Gastrocnemius medialis (tissue), 4 donors: Measurements from ENCODE around the gene VSTM2L. TPM values are rescaled to one million over a fixed set of nuclear protein-coding genes. Genes with fewer than 3 reads are reported as not detected.

Experiments
- ATAC-seq, 2 donors: fragments of 150-250 bp; one replicate each; pipeline ENCODE4 v1.9.1; 2016
- DNase-seq, 2 donors: peaks; one replicate each; pipeline ENCODE4 v3.0.0-alpha.2; 2019
- H3K27ac ChIP-seq, 4 donors: fragments of 200-600 bp; sonication (generic); 1 replicate in 1 of 4; 2 replicates in 3 of 4; pipeline ENCODE4 v1.5.1; 2016 to 2018; ENCODE audit warnings: mild to moderate bottlenecking in 2 of 4, moderate library complexity in 1 of 4
- H3K27me3 ChIP-seq, 3 donors: fragments of 200-600 bp; sonication (generic) in 2 of 3; 1 replicate in 1 of 3; 2 replicates in 2 of 3; pipeline versions ENCODE4 v1.5.1 to v1.6.0; 2016 to 2019; ENCODE audit warnings: mild to moderate bottlenecking in 1 of 3, moderate library complexity in 1 of 3
- H3K36me3 ChIP-seq, 2 donors: fragments of 200-600 bp; sonication (generic) in 1 of 2; one replicate each; pipeline ENCODE4 v1.5.1; 2017 to 2018
- H3K4me1 ChIP-seq, 2 donors: fragments of 200-600 bp; sonication (generic) in 1 of 2; one replicate each; pipeline ENCODE4 v1.5.1; 2016 to 2017; ENCODE audit warnings: mild to moderate bottlenecking in 2 of 2
- H3K4me3 ChIP-seq, 4 donors: fragments of 200-600 bp; sonication (generic) in 3 of 4; 1 replicate in 1 of 4; 2 replicates in 3 of 4; pipeline ENCODE4 v1.5.1; 2016 to 2019; ENCODE audit warnings: mild to moderate bottlenecking in 2 of 4
- H3K9me3 ChIP-seq, 3 donors: fragments of 200-600 bp; sonication (generic) in 2 of 3; 1 replicate in 1 of 3; 2 replicates in 2 of 3; pipeline ENCODE4 v1.5.1; 2016 to 2019
- POLR2A ChIP-seq, 2 donors: fragments of 450-650 bp; IDR thresholded peaks; one replicate each; pipeline ENCODE4 v1.6.1; 2017; ENCODE audit warnings: antibody characterized with exemption in 2 of 2, mild to moderate bottlenecking in 2 of 2, moderate library complexity in 2 of 2
- in situ Hi-C, 4 donors: fragments of 200-750 bp; cut with MboI; loops; one replicate each; pipeline versions ENCODE4 v1.15.0 to v1.8.0; 2017; ENCODE audit warnings: low sequenced_read_pairs in 4 of 4
- intact Hi-C: fragments of 100-400 bp; cut with DNase I; formaldehyde crosslinking; loops from one replicate; pipeline ENCODE4 v1.15.1; 2023; ENCODE audit warnings: low total_unique reads
- total RNA-seq, 4 donors: library from RNA; depleted of rRNA; stranded (reverse); fragments of >200 nt; gene quantifications; one replicate each; pipeline versions ENCODE4 v1.1.0 to v1.2.3, GENCODE V29; 2016
- TF ChIP-seq, protein P1 (sequence below), 5 experiments: fragments of 450-650 bp in 3 of 5; fragments of 200-600 bp in 2 of 5; sonication (generic) in 2 of 5; IDR thresholded peaks in 4 of 5; conservative IDR thresholded peaks in 1 of 5; 1 replicate in 4 of 5; 2 replicates in 1 of 5; pipeline ENCODE4 v1.5.1; 2016 to 2019; ENCODE audit warnings: antibody characterized with exemption in 5 of 5, mild to moderate bottlenecking in 3 of 5, moderate library complexity in 3 of 5

The VSTM2L gene
- total RNA-seq, 4 donors from 2014 or later = 1.6 to 2.6 (median 2.4) TPM; not detected in 1

DNA sequence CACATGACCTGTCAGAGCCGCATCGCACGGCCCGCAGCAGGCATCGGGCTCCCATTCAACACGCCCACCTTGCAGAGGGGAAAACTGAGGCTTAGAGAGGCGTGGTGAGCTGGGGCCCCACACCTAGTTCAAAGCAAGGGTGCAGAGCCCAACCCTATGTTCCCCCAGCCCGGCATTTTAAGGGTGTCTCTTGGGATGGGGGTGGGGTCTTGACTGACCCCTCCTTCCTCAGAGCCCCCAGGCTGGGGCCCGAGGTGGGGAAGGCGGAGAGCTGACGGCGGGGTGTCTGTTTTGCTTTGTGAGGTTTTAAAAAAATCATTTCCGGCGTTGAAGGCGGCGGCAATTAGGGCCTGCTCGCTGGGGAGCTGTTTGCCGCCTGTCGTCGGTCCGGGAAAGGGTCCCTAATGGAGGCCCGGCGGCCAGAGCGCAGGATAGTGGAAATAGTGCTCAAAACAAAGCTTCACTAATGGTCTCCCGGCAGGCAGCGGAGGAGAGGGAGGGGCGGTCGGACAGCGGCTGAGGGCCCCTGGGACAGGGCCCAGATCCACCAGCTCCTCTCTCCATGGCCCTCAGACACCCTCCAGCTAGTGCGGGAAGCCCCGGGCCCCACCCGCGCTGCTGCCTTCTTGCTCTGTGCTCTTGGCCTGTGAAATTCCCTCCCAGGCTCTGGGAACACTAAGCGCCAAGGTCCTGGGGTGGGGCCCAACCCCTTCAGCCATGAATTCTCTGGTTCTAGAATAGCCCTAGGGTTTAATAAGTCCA is 11.9 kb downstream of the VSTM2L start:
- Histone ChIP-seq H3K4me1 (no peaks in the 10 kb centered on the region), H3K4me3 (peak overlapping the region in 3 of 4 donors; percentile 11 to 40 (median 32)), H3K9me3 (no peaks in the 10 kb centered on the region), H3K36me3 (no peaks in the 10 kb centered on the region), H3K27ac (no peak overlapping the region), H3K27me3 (peaks cover 67 to 76% (median 70%) of the 10 kb centered on the region in 3 donors)
- in situ Hi-C loops = loop anchor here in 1 of 4 donors (25.0 kb wide), 1 partner anchor 103 kb away; no protein-coding TSS in a partner anchor
- ATAC-seq (no peak), DNase-seq (no peak)
- intact Hi-C loops = no loop called here
- TF ChIP-seq POLR2A (IDR thresholded peaks at IDR 0.05) = no peak

DNA sequence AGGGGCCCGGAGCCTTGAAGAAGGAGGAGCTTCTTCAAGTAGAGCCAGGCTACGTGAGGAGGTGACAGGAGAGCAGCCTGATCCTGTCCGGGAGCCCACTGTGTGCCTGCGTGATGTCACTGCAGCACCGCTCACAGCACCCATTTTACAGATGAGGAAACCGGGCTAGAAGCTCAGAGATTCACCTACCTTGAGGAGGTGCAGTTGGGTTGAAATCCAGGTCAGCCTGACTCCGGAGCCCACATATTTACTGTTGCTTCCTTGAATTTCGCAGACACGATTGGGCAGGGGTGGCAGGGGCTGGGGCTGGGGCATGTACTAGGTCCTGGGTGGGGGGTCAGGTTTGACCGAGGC is 12.5 kb downstream of the VSTM2L start:
- no peaks in the 10 kb centered on the region for H3K4me1 ChIP-seq
- H3K36me3 ChIP-seq = no peaks in the 10 kb centered on the region
- ATAC-seq = no peak
- H3K27me3 ChIP-seq = peaks cover 67 to 73% (median 69%) of the 10 kb centered on the region in 3 donors
- H3K27ac ChIP-seq = no peak overlapping the region
- in situ Hi-C loops = loop anchor here in 1 of 4 donors (25.0 kb wide), 1 partner anchor 103 kb away; no protein-coding TSS in a partner anchor
- peak overlapping the region in 2 of 4 donors; percentile 32 to 40 for H3K4me3 ChIP-seq
- no peak for DNase-seq
- H3K9me3 ChIP-seq = no peaks in the 10 kb centered on the region
- intact Hi-C loops = no loop called here
- TF ChIP-seq POLR2A (IDR thresholded peaks at IDR 0.05) = no peak
- TF ChIP-seq, protein P1, sequence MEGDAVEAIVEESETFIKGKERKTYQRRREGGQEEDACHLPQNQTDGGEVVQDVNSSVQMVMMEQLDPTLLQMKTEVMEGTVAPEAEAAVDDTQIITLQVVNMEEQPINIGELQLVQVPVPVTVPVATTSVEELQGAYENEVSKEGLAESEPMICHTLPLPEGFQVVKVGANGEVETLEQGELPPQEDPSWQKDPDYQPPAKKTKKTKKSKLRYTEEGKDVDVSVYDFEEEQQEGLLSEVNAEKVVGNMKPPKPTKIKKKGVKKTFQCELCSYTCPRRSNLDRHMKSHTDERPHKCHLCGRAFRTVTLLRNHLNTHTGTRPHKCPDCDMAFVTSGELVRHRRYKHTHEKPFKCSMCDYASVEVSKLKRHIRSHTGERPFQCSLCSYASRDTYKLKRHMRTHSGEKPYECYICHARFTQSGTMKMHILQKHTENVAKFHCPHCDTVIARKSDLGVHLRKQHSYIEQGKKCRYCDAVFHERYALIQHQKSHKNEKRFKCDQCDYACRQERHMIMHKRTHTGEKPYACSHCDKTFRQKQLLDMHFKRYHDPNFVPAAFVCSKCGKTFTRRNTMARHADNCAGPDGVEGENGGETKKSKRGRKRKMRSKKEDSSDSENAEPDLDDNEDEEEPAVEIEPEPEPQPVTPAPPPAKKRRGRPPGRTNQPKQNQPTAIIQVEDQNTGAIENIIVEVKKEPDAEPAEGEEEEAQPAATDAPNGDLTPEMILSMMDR (IDR thresholded peaks at IDR 0.05 in 4 of 5, conservative IDR thresholded peaks at IDR 0.05 in 1 of 5) = no peak

DNA sequence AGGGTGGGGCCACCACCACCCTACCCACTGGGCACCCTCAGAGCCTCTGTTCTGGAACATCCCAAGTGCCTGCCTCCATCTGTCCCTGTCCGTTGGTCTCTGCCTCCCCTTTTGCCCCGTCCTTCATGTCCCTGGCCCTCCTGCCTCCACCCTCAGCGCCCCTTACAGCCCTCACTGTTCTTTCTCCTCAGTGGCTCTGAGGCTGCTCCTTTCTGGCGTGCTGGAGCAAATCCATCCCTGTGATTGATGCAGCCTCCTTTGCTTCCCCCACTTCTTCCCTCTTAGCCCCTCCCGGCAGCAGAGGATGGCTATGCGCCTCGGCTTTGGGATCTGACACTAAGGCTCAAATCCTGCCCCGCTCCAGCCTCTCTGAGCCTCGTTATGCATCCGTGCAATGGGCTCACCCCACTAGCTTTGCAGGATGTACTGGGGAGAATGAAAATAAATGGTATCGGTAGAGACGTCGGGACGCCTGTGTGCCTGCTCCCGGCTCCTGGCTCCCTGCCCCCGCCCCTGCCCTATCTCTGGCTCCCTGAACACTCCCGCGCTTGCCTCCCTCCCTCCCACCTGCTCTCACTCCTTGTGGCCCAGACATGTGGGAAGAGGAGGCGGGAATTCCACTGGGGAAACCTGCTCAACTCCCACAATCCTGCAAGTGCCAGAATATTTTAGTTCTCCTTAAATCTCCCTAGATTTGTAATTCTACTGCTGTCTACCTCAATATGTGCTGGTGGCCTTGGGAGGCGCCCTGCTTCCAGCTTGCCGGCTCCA is 13.1 kb downstream of the VSTM2L start:
- peaks cover 63 to 71% (median 69%) of the 10 kb centered on the region in 3 donors for H3K27me3 ChIP-seq
- H3K4me1 ChIP-seq = no peaks in the 10 kb centered on the region
- in situ Hi-C loops (loop anchor here in 1 of 4 donors (25.0 kb wide), 1 partner anchor 104 kb away; no protein-coding TSS in a partner anchor), intact Hi-C loops (no loop called here)
- H3K4me3 ChIP-seq = no peak overlapping the region
- no peak for ATAC-seq
- TF ChIP-seq, protein P1 (IDR thresholded peaks at IDR 0.05 in 4 of 5, conservative IDR thresholded peaks at IDR 0.05 in 1 of 5) = no peak
- no peak for TF ChIP-seq POLR2A (IDR thresholded peaks at IDR 0.05)
- H3K36me3 ChIP-seq = no peaks in the 10 kb centered on the region
- no peaks in the 10 kb centered on the region for H3K9me3 ChIP-seq
- no peak for DNase-seq
- H3K27ac ChIP-seq = no peak overlapping the region

DNA sequence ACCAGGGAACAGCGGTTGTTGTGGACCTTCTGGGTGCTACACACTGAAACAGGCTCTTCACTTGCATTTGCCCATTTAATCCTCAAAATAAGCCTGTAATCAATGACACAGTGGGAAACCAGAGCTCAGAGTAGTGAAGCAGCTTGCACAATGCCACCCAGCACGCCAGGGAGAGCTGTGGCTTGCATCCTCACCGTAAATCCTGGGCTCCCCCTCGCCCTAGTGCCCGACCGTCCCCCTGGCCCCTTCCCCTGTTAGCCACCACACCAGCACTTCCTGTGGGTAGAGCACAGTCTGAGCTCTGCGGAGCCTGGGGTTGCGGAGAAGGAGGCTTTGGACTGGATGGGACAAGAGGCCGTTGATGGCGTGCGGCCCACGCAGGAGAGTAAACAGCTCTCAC is 14.5 kb downstream of the VSTM2L start:
- H3K27ac ChIP-seq = no peak overlapping the region
- H3K27me3 ChIP-seq = peaks cover 54 to 61% (median 57%) of the 10 kb centered on the region in 3 donors
- in situ Hi-C loops = loop anchor here in 1 of 4 donors (25.0 kb wide), 1 partner anchor 105 kb away; no protein-coding TSS in a partner anchor
- intact Hi-C loops = no loop called here
- H3K4me1 ChIP-seq = no peaks in the 10 kb centered on the region
- H3K36me3 ChIP-seq = no peaks in the 10 kb centered on the region
- ATAC-seq = no peak
- DNase-seq = no peak
- no peak overlapping the region for H3K4me3 ChIP-seq
- TF ChIP-seq, protein P1 (IDR thresholded peaks at IDR 0.05 in 4 of 5, conservative IDR thresholded peaks at IDR 0.05 in 1 of 5) = no peak
- TF ChIP-seq POLR2A (IDR thresholded peaks at IDR 0.05) = no peak
- H3K9me3 ChIP-seq = no peaks in the 10 kb centered on the region

DNA sequence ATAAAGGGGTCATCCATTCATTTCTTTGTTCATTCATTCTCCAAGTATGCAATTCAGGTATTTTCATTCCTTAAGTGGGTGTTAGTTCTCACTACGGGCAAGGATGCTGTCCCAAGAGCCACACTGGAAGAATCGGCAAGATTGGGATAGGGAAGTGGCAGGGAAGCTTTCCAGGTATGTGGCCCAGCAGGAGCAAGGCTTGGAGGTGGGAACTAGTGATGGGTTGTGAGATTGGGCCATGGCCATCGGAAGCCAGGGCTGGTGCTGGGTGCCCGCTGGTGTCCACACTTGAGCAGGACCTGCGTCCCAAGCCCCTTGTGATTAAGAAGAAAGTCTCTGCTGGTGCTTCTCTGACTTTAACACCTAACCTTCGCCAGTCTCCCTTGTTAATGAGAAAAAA is 15.1 kb downstream of the VSTM2L start:
- in situ Hi-C loops = loop anchor here in 1 of 4 donors (25.0 kb wide), 1 partner anchor 106 kb away; no protein-coding TSS in a partner anchor
- Histone ChIP-seq H3K4me3 (no peak overlapping the region), H3K27ac (no peak overlapping the region), H3K36me3 (no peaks in the 10 kb centered on the region), H3K4me1 (no peaks in the 10 kb centered on the region), H3K27me3 (peaks cover 53 to 61% (median 53%) of the 10 kb centered on the region in 3 donors), H3K9me3 (no peaks in the 10 kb centered on the region)
- TF ChIP-seq, protein P1 (IDR thresholded peaks at IDR 0.05 in 4 of 5, conservative IDR thresholded peaks at IDR 0.05 in 1 of 5) = no peak
- TF ChIP-seq POLR2A (IDR thresholded peaks at IDR 0.05) = no peak
- intact Hi-C loops = no loop called here
- no peak for ATAC-seq
- DNase-seq = no peak
